ENCODE data around the gene TOP1.
A peak's percentile ranks its signal among the peaks of the same experiment; 100 is the strongest.
"Not testable (repeated sequence)": the region's sequence is repeated elsewhere in the genome, so short reads cannot be mapped to it uniquely, and the experiment has no call there.

Gene TOP1

DNA sequence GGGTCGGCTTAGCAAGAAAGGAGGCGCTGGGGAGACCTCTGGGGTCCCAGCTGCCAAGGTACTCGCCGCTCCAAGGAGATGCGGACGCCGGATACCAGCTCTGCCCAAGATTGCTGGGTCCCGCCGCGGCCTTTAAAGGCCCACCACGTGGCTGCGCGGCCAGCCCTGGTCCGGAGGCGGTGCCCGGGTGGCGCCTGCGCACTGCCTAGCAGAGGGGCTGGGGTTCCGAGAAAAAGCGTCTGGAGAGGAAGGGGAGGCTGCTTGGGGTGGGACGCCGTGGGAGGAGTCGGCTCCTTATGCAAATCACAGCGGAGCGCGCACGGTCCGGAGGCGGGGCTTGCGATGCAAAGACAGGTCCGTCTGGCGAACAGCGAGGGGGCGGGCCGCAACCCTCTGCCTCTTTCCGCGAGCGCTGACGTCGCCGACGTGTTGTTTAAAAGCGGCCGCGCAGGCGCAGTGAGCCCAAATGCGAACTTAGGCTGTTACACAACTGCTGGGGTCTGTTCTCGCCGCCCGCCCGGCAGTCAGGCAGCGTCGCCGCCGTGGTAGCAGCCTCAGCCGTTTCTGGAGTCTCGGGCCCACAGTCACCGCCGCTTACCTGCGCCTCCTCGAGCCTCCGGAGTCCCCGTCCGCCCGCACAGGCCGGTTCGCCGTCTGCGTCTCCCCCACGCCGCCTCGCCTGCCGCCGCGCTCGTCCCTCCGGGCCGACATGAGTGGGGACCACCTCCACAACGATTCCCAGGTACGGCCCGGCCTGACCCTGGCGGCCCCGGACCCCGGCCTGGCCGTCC is at the start of gene TOP1:
Gene TOP1 (plus strand): TSS at position 464 of the 791 bp plus-strand sequence. CDS start 246 bp downstream, at position 710.
- DNase-seq (ENCODE audit: low read depth), result peak; percentile 93

DNA sequence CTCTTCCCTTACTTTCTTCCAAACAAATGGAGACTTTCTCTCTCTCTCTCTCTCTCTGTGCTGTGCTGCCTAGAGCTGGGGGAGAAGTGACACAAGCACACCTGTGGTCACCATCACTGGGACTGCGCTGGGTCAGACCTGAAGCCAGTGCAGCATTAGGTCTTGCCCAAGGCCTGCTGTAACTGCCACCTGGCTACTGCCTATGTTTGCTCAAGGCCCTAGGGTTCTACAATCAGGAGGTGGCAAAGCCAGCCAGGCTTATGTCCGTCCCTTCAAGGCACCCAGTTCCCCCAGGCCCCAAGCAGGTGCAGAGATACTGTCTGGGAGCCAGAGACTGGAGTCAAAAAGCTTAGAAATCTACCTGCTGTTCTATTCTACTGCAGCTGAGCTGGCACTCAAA is 49.4 kb upstream of the TOP1 start:
- DNase-seq (ENCODE audit: low read depth), result no peak

DNA sequence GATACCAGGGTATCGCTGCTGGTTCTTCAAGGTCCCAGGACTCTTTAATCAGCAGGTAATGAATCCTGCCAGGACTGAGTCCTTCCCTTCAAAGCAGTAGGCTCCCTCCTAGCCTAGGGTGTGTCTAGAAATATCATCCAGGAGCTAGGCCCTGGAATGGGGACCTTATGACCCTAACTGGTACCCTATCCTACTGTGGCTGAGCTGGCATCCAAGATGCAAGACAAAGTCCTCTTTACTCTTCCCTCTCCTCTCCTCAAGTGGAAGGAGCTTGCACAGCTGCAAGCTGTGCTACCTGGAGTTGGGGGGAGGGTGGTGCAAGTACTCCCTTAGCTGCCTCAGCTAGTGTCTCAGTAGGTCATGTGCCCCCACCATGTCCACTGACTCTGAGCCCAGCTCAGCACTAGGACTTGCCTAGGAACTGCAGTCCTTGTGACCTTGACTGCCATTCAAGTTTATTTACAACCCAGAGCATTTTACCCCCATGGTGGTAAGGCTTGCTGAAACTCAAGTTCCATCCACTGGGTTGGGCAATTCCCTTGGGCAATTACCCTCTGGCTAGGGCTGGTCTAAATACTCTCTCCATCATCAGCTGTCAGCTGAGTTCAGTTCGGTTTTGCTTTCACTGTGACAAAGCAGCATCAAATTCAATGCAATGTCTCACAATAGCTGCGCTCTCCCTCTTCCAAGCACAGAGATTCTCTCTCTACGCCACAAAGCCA is 48.4 kb upstream of the TOP1 start:
- no peak for DNase-seq (ENCODE audit: low read depth)

DNA sequence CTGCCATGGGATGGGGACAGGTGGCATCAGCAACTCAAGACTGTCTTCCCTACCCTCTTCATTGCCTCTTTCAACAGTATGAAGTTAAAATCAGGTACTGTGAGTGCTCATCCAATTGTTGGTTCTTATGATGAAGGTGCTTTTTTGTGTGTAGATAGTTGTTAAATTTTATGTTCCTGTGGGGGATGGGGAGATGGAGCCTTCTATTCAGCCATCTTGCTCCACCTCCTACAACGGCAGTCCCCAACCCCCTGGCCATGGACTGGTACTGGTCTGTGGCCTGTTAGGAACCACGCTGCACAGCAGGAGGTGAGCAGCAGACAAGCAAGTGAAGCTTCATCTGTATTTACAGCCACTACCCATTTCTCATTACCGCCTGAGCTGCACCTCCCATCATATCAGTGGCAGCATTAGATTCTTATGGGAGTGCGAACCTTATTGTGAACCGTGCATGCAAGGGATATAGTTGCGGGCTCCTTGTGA is 47.8 kb upstream of the TOP1 start:
- DNase-seq (ENCODE audit: low read depth), result no peak

DNA sequence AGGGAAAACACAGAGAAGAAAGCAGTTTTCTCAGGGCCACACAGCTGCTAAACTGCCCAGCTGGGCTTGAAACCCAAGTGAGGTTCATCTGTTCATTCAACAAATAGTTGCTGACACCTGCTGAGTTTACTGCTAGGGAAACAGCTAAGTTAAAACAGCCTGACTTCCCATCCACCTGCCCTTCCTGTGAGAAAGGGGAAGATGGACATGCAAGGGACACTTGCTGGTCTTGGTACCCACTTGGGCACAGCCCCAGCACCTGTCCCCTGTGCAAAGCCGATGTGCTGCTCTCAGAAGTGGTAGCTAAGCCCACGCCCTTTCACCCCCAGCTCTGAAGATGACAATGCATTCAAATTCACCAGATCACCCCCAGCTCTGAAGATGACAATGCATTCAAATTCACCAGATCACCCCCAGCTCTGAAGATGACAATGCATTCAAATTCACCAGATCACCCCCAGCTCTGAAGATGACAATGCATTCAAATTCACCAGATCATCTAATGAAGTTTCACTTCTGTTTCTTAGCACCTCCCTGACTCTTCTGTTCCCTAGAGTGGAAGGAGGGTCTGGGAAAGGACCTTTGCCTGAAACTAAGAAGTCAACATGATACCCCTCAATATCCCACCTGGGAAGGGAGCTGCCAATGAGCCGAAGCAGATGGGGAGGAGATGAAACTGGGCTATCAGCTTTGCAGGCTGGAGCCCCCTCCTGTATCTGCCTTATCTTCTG is 46.0 kb upstream of the TOP1 start:
- DNase-seq (ENCODE audit: low read depth), result no peak

DNA sequence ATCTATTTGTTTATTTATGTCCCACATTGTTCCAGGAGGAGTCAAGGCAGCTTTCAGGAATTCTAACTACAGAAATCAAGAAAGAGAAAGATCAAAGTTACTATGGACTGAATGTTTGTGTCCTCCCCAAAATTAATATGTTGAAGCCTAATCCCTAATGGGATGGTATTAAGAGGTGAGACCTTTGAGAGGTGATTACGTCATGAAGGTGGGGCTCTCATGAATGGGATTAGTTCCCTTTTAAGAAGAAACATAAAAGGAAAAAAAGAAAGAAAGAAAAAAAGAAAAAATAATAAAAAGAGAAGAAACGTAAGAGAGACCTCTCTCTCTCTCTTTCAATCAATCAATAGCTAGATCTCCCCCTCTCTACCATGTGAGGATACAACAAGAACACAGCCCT is 44.7 kb upstream of the TOP1 start:
- DNase-seq (ENCODE audit: low read depth), result no peak

DNA sequence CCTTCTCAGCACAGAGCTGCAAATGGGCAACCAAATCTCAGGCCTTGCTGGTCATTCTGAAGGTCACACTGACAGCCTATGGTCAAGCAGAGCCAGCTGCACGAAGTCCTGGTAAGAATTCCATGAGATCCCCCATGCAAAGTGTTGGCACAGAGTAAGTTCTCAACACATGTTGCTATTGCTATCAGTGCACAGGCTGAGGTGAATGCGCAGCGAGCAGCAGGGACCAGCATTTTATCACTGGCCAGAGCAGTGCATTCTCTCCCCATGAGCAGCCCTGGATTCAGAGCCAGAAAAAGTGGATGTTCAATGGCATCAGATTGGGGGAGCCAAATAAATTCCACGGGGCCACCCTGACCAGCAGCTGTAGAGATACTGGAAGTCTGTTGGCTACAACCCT is 44.1 kb upstream of the TOP1 start:
- no peak for DNase-seq (ENCODE audit: low read depth)

DNA sequence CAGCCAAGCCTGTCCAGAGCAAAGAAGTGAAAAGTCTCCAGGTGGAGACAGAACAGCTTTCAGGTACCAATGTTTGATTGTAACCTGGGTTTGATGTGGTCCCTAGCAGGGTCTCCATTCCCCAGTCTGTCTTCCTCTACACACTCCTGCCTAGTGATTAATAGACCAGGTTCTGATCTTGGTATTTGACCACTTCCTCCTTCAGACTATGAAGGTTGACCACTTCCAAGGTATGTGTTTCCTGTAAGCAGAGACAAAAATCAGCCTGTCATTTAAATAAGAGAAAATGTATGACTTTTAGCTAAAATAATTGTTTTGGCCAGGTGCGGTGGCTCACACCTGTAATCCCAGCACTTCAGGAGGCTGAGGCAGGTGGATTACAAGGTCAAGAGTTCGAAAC is 41.8 kb upstream of the TOP1 start:
- no peak for DNase-seq (ENCODE audit: low read depth)

DNA sequence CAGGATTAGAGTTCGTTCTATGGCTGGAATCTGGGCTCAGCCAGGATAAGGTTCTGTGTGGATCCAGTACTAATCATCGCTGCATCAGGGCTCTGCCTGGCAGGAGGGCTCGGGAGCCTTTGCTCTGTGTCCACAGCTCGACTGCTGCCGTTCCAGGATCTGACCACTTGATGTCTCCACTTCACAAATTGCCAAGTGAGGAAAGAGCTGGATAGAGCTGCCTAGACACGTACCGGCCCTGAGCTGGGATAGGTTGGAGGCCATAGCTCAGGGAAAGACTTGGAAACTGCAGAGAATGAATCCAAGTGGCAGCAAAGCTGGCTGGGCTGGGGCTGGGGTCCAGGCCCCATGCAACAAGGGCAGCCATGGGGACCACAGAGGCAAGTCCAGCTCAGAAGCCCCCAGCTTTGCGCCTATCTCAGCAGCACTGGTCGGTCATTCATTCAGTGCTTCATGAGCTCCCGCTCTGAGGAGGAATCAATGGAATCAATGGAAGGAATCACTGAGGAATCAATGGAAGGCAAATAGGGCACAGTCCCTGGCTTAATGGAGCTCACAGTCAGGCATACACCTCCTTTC is 38.0 kb upstream of the TOP1 start:
- no peak for DNase-seq (ENCODE audit: low read depth)

DNA sequence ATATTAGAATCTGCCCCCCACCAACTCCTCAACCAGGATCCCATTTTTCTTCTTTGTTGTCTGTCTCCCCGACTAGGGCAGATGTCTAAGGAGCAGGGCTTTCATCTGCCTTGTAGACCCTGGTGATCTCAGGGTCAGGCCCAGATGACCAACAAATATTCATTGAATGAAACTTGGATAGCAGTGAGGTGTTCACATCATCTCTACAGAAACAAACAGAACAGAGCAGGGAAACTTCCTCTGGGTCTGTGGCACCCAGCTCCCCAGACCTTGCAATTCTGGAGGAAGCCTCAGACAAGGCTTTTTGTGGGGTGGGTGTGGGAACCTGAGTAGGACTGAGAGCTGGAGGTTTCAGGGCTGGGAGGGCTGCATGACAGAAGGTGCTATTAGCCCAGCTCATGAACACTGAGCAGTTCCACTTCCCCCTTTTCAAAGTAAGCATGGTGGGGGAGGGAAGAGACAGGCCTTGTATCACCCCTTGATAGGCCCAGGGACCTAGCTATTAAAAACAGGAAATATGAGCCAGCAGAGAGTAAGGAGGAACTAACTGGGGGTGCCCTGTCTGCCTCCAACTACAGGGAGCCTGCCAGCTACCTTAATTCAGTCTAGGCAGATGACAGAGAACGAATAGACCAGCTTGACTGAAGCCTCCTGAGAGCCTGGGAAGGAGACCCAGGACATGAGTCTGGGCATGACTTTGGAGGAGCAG is 37.3 kb upstream of the TOP1 start:
- DNase-seq (ENCODE audit: low read depth), result no peak

DNA sequence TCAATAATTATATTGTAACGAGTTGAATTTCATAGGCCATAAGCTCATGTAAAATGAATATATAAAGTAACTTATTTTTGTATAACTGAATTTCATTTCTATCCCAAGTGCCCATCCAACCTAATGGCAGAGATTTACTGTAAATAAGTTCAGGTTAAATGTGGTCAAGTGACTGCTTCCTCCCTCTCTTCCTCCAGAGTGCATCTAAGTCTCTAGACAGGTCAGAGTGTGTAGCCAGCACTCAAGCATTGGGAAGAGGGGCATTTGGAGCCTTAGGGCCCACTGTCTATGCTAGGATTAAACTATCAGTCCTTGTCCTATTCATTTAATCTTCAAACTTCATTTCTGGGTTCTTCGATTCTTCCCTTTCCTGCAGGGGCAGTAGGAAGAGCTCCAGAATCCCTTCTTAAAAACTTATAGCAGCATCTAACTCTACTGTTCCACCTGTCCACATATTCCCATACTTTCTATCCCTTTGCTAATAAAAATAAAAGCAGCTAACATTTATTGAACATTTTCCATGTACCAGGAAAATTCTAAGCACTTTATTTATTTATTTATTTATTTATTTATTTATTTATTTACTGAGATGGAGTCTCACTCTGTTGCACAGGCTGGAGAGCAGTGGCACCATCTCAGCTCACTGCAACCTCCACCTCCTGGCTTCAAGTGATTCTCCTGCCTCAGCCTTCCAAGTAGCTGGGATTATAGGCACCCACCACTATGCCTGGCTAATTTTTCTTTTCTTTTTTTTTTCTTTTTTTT is 36.1 kb upstream of the TOP1 start:
- no peak for DNase-seq (ENCODE audit: low read depth)

DNA sequence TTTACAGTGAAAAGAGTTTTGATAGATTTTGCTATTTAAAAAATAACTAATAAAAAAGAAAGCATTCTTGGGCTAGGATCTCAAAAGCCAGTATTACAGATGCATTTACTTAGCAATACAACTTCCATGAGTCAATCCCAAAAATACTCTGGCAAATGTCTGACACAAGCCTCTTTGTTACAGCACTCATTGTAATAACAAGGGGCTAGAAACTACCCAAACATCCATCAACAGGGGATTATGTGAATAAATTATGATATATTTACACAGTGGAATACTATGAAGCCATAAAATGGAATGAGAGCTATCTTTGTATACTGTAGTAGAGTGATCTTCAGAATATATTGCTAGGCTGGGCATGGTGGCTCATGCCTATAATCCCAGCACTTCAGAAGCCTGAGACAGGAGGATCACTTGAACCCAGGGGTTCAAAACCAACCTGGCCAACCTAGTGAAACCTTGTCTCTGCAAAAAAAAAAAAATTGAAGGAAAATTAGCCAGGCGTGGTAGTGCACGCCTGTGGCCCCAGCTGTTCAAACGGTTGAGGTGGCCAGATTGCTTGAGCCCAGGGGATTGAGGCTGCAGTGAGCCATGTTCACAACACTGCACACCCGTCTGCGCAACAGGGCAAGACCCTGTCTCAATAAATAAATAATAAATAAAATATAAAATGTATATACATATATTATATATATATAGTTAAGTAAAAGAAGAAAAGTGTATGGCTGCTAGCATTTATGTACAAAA is 34.7 kb upstream of the TOP1 start:
- DNase-seq (ENCODE audit: low read depth), result no peak

DNA sequence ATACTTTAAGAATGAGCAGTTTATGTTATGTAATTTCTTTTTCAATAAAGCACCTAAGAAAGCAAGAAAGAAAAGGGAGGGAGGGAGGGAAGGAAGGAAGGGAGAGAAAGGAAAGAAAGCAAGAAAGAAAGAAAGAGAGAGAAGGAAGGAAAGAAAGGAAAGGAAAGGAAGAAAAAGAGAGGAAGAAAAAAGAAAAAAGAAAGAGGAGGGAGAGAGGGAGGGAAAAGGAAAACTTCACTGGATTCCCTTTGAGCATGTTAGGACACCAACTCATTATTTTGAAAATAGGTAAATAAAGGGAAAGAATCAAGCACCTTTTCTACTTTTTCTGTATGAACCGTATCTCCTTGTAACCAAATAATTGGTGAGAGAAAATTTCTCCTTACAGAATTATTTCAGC is 32.3 kb upstream of the TOP1 start:
- DNase-seq (ENCODE audit: low read depth), result no peak

DNA sequence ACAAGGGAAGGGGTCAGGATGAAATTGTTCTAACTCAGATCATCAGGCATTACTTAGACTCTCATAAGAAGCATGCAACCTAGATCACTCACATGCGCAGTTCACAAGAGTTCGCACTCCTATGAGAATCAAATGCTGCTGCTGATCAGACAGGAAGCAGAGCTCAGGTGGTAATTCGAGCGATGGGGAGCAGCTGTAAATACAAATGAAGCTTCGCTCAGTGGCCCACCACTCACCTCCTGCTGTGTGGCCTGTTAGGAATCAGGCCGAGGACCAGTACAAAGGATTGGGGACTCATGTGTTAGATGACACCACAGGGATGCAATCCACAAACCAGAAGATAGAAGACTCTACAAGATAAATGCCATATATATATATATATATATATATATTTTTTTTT is 31.5 kb upstream of the TOP1 start:
- DNase-seq (ENCODE audit: low read depth), result no peak

DNA sequence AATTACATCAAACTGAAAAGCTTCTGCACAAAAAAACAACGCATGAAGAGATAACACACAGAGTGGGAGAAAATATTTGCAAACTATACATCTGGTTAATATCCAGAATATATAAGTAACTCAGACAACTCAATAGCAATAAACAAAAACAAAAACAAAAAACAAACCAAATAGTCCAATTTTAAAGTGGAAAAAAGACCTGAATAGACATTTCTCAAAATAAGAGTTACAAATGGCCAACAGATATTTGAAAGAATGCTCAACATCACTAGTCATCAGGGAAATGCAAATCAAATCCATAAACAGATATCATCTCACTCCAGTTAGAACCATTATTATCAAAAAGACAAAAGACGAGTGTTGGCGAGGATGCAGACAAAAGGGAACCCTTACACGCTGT is 28.8 kb upstream of the TOP1 start:
- DNase-seq (ENCODE audit: low read depth), result no peak

DNA sequence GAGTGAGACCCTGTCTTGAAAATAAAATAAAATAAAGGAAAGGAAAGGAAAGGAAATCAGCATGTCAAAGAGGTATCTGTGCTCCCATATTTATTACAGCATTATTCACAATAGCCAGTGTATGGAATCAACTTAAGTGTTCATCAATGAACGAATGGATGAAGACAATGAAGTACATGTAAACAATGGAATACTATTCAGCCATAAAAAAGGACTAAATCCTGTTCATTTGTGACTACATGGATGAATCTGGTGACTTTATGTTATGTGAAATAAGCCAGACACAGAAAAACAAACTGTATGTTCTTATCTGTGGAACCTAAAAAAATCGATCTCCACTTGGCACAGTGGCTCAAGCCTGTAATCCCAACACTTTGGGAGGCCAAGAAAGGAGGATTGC is 28.0 kb upstream of the TOP1 start:
- no peak for DNase-seq (ENCODE audit: low read depth)

DNA sequence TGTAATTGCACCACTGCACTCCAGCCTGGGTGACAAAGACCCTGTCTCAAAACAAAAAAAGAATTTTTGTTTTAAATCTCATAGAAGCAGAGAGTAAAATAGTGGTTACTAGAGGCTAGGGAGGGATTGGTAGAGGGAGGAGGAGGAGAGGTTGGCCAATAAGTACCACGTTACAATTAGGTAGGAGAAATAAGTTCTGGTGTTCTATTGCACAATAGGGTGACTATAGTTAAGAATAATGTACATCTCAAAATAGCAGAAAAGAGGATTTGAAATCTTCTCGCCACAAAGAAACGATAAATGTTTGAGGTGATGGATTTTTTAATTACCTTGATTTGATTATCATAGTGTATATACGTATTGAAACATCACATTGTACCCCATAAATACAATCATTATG is 27.1 kb upstream of the TOP1 start:
- DNase-seq (ENCODE audit: low read depth), result no peak

DNA sequence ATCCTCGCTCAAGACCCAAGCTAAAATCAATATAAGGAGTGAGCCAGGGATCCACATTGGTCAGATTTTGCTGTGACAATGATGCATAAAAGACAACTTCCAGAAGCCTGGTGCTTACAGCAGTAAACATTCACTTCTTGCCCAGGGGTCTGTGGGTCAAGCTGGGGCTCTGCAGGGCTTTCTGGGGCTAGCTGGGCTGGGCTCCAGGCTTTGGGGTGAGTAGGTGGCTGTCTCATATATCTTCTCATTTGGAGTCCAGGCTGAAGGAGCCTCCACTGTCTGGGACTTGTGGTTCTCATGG is 25.8 kb upstream of the TOP1 start:
- DNase-seq (ENCODE audit: low read depth), result no peak

DNA sequence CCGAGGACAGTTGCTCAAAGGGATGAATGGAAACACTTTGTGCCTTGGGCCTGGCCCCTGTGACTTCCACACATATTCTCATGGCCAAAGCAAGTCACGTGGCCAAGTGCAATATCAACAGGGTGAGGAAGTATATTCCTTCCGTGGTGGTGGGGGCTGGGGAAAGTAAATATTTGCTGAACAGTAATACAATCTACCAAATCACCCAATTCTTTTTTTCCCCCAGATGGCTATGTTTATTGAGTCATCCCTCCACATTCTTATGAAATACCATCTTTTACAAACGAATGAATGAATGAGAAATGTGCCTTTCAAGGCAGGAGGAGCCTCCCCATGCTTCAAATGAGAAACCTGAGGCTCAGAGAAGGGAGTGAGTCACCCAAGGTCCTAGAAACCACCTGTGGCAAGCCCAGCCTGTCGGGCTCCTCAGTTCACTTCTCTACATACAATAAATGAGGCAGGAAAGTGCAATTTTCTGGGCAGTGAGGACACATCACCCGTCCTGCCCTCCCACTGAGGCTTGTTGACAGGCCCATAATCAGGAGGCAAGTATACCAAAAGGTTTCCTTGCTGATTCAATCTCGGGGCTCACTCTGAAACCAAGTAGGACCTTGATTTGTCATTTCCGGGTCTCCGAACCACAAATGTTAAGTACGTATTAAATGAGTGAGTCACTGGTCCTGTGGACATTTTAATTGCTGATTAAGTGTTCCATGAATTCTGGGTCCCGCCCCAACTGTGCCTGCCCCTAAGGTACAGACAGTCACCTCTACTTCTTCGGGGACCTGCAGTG is 25.3 kb upstream of the TOP1 start:
- DNase-seq (ENCODE audit: low read depth), result peak; percentile 94

DNA sequence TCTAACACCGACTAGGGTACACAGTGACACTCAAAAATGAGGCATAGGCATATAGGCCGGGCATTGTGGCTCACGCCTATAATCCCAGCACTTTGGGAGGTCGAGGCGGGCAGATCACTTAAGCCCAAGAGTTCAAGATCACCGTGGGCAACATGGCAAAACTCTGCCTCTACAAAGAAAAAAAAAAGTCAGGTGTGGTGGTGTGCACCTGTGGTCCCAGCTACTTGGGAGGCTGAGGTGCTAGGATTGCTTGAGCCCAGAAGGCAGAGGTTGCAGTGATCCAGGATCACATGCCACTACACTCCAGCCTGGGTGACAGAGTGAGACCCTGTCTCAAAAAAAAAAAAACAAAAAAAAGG is 24.7 kb upstream of the TOP1 start:
- not testable (repeated sequence) for DNase-seq (ENCODE audit: low read depth)
